Measurements from ENCODE around the gene COL5A3. TPM values are rescaled to one million over a fixed set of nuclear protein-coding genes. Genes with fewer than 3 reads are reported as not detected.
A peak's percentile ranks its signal among the peaks of the same experiment; 100 is the strongest.

COL5A3 gene
- polyA plus RNA-seq, 1 donor (not counting 4 experiments of a cell fraction or from before 2014, with no cell fraction given), result 0.43 TPM

- Histone ChIP-seq H3K4me3 (ENCODE audit: control insufficient read depth in 2 of 3, extremely low read depth in 1 of 3, insufficient read depth in 2 of 3, low read depth in 1 of 3, low read length in 3 of 3) (peak overlapping the region; percentile 52 to 73 (median 68)), H3K79me2 (ENCODE audit: control insufficient read depth, insufficient read depth, low read length) (no peaks in the 10 kb centered on the region), H4K20me1 (ENCODE audit: control insufficient read depth, extremely low read depth, insufficient read depth, low read length) (no peaks in the 10 kb centered on the region), H3K9me1 (ENCODE audit: control insufficient read depth, extremely low read depth, insufficient read depth, low read length) (no peaks in the 10 kb centered on the region), H3K4me2 (ENCODE audit: control insufficient read depth, extremely low read depth, insufficient read depth, low read depth, low read length) (peak overlapping the region; percentile 99), H3K36me3 (ENCODE audit: control insufficient read depth in 2 of 2, extremely low read depth in 1 of 2, insufficient read depth in 2 of 2, low read length in 2 of 2) (no peaks in the 10 kb centered on the region), H3K27ac (ENCODE audit: control insufficient read depth, insufficient read depth, low read length) (peak overlapping the region; percentile 20), H3K27me3 (ENCODE audit: control insufficient read depth, extremely low read depth, insufficient read depth, low read length) (peaks cover 25% of the 10 kb centered on the region), H2AFZ (ENCODE audit: control insufficient read depth, low read length) (peak overlapping the region; percentile 75), H3K9me3 (ENCODE audit: control insufficient read depth, low read depth, low read length) (no peaks in the 10 kb centered on the region), H3K4me1 (ENCODE audit: control insufficient read depth, extremely low read depth, insufficient read depth, low read length) (peaks cover 8% of the 10 kb centered on the region), H3K9ac (ENCODE audit: control insufficient read depth, extremely low read depth, insufficient read depth, low read length) (peak overlapping the region; percentile 66)
- no peak for DNase-seq (ENCODE audit: low read depth, low spot score)
- dilution Hi-C loops (cut with MboI; ENCODE audit: extremely low pct_ligation_motif_present, low sequenced_read_pairs), result no loop called here
- no peak for TF ChIP-seq CTCF (optimal IDR thresholded peaks at IDR 0.05 in 1 of 3, IDR thresholded peaks at IDR 0.05 in 1 of 3, conservative IDR thresholded peaks at IDR 0.05 in 1 of 3; ENCODE audit: extremely low read depth in 1 of 3, insufficient read depth in 2 of 3, low read length in 3 of 3)
- TF ChIP-seq EZH2 (IDR thresholded peaks at IDR 0.05; ENCODE audit: low read length), result no peak
- no peak for FAIRE-seq
Measured at GRCh38 chr19:9914001-9914314, 96.3 kb downstream of the COL5A3 start.

- H3K9me3 ChIP-seq (ENCODE audit: control insufficient read depth, low read depth, low read length), result no peaks in the 10 kb centered on the region
- FAIRE-seq (no peak), DNase-seq (ENCODE audit: low read depth, low spot score) (no peak)
- H3K4me3 ChIP-seq (ENCODE audit: control insufficient read depth in 2 of 3, extremely low read depth in 1 of 3, insufficient read depth in 2 of 3, low read depth in 1 of 3, low read length in 3 of 3), result peak overlapping the region; percentile 20 to 52 (median 49)
- no peaks in the 10 kb centered on the region for H3K36me3 ChIP-seq (ENCODE audit: control insufficient read depth in 2 of 2, extremely low read depth in 1 of 2, insufficient read depth in 2 of 2, low read length in 2 of 2)
- H3K9ac ChIP-seq (ENCODE audit: control insufficient read depth, extremely low read depth, insufficient read depth, low read length), result no peak overlapping the region
- peaks cover 25% of the 10 kb centered on the region for H3K27me3 ChIP-seq (ENCODE audit: control insufficient read depth, extremely low read depth, insufficient read depth, low read length)
- peak overlapping the region; percentile 9 for H2AFZ ChIP-seq (ENCODE audit: control insufficient read depth, low read length)
- no peaks in the 10 kb centered on the region for H3K79me2 ChIP-seq (ENCODE audit: control insufficient read depth, insufficient read depth, low read length)
- peak; percentile 9 for TF ChIP-seq EZH2 (IDR thresholded peaks at IDR 0.05; ENCODE audit: low read length)
- no peak for TF ChIP-seq CTCF (optimal IDR thresholded peaks at IDR 0.05 in 1 of 3, IDR thresholded peaks at IDR 0.05 in 1 of 3, conservative IDR thresholded peaks at IDR 0.05 in 1 of 3; ENCODE audit: extremely low read depth in 1 of 3, insufficient read depth in 2 of 3, low read length in 3 of 3)
- dilution Hi-C loops (cut with MboI; ENCODE audit: extremely low pct_ligation_motif_present, low sequenced_read_pairs), result no loop called here
- H3K27ac ChIP-seq (ENCODE audit: control insufficient read depth, insufficient read depth, low read length), result no peak overlapping the region
- peak overlapping the region; percentile 48 for H3K4me2 ChIP-seq (ENCODE audit: control insufficient read depth, extremely low read depth, insufficient read depth, low read depth, low read length)
- H3K4me1 ChIP-seq (ENCODE audit: control insufficient read depth, extremely low read depth, insufficient read depth, low read length), result peaks cover 8% of the 10 kb centered on the region
- H4K20me1 ChIP-seq (ENCODE audit: control insufficient read depth, extremely low read depth, insufficient read depth, low read length), result no peaks in the 10 kb centered on the region
- H3K9me1 ChIP-seq (ENCODE audit: control insufficient read depth, extremely low read depth, insufficient read depth, low read length), result no peaks in the 10 kb centered on the region
Measured at GRCh38 chr19:9913237-9914000, 96.9 kb downstream of the COL5A3 start.
